Uterus (tissue), 2 donors: ENCODE results near the gene FNBP1L.

Experiments used
- CTCF ChIP-seq, 4 experiments: fragments of 200-600 bp in 2 of 4; fragments of 450-650 bp in 2 of 4; sonication (generic) in 2 of 4; IDR thresholded peaks; one replicate each; pipeline ENCODE4 v1.5.1; 2016 to 2019; ENCODE audit warnings: antibody characterized with exemption in 4 of 4, mild to moderate bottlenecking in 2 of 4, moderate library complexity in 1 of 4
- POLR2A ChIP-seq, 2 donors: fragments of 450-650 bp; IDR thresholded peaks; one replicate each; pipeline ENCODE4 v1.6.1; 2016; ENCODE audit warnings: antibody characterized with exemption in 2 of 2, mild to moderate bottlenecking in 1 of 2, moderate library complexity in 1 of 2

GRCh38 chr1:93598396-93598795, 150.5 kb downstream of the FNBP1L start:
- TF ChIP-seq POLR2A (IDR thresholded peaks at IDR 0.05) (no peak), CTCF (IDR thresholded peaks at IDR 0.05) (no peak)
